ENCODE data around the gene PLPP4. TPM values are rescaled to one million over a fixed set of nuclear protein-coding genes. Genes with fewer than 3 reads are reported as not detected.

PLPP4 gene
- polyA plus RNA-seq, 1 donor from 2014 or later = 4.4 TPM

DNA sequence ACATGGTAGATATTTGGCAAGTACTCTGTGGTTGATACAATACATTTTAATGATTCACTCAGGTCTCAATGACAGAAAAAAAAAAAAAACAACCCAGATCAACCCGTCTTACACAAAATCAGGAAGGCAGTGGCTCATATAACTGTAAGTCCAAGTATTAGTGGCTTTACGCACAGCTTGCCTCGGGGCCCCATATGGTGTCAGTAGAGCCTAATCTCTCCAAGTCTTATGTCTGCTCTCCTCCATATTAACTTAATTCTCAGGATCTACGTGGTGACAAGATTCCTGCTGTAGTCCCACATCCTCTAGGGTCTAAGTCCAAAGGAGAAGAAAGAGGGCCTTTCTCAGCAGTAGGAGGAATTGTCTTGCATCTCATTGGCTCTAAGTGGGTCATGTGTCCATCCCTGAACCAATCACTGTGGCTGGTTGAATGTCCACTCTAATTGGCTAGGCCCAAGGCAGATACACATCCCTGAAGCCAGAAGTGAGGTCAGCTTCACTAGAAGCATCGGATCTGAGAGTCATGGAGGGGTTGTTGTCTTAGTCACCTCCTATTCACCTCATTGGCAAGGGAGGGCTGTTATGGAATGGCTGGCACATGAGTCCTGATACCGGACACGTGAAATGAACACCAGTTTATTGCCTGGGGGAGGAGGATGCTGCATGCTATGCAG, 20.5 kb upstream of the PLPP4 start:
- no peaks in the 10 kb centered on the region for H3K9me2 ChIP-seq (ENCODE audit: insufficient read depth, low read length)
- H3K36me3 ChIP-seq (ENCODE audit: insufficient read depth, low read length) = no peaks in the 10 kb centered on the region
- no peak overlapping the region for H2AFZ ChIP-seq (ENCODE audit: low read depth, low read length)
- no peaks in the 10 kb centered on the region for H3K27me3 ChIP-seq (ENCODE audit: insufficient read depth, low read depth, low read length)
- H3F3A ChIP-seq (ENCODE audit: insufficient read depth, low read length, poor library complexity, severe bottlenecking) = no peaks in the 10 kb centered on the region
- H3K4me2 ChIP-seq (ENCODE audit: low read length) = no peak overlapping the region
- H3K4me3 ChIP-seq (ENCODE audit: low read length) = no peak overlapping the region
- TF ChIP-seq, protein P1, sequence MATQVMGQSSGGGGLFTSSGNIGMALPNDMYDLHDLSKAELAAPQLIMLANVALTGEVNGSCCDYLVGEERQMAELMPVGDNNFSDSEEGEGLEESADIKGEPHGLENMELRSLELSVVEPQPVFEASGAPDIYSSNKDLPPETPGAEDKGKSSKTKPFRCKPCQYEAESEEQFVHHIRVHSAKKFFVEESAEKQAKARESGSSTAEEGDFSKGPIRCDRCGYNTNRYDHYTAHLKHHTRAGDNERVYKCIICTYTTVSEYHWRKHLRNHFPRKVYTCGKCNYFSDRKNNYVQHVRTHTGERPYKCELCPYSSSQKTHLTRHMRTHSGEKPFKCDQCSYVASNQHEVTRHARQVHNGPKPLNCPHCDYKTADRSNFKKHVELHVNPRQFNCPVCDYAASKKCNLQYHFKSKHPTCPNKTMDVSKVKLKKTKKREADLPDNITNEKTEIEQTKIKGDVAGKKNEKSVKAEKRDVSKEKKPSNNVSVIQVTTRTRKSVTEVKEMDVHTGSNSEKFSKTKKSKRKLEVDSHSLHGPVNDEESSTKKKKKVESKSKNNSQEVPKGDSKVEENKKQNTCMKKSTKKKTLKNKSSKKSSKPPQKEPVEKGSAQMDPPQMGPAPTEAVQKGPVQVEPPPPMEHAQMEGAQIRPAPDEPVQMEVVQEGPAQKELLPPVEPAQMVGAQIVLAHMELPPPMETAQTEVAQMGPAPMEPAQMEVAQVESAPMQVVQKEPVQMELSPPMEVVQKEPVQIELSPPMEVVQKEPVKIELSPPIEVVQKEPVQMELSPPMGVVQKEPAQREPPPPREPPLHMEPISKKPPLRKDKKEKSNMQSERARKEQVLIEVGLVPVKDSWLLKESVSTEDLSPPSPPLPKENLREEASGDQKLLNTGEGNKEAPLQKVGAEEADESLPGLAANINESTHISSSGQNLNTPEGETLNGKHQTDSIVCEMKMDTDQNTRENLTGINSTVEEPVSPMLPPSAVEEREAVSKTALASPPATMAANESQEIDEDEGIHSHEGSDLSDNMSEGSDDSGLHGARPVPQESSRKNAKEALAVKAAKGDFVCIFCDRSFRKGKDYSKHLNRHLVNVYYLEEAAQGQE (IDR thresholded peaks at IDR 0.05; ENCODE audit: borderline replicate concordance) = no peak
- TF ChIP-seq, protein P2, sequence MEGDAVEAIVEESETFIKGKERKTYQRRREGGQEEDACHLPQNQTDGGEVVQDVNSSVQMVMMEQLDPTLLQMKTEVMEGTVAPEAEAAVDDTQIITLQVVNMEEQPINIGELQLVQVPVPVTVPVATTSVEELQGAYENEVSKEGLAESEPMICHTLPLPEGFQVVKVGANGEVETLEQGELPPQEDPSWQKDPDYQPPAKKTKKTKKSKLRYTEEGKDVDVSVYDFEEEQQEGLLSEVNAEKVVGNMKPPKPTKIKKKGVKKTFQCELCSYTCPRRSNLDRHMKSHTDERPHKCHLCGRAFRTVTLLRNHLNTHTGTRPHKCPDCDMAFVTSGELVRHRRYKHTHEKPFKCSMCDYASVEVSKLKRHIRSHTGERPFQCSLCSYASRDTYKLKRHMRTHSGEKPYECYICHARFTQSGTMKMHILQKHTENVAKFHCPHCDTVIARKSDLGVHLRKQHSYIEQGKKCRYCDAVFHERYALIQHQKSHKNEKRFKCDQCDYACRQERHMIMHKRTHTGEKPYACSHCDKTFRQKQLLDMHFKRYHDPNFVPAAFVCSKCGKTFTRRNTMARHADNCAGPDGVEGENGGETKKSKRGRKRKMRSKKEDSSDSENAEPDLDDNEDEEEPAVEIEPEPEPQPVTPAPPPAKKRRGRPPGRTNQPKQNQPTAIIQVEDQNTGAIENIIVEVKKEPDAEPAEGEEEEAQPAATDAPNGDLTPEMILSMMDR (IDR thresholded peaks at IDR 0.05; ENCODE audit: poor library complexity, severe bottlenecking) = no peak
- TF ChIP-seq POLR2AphosphoS5 (IDR thresholded peaks at IDR 0.05) = no peak
- no peak for TF ChIP-seq SMC3 (conservative IDR thresholded peaks at IDR 0.05; ENCODE audit: poor library complexity)
- no peak for TF ChIP-seq EP300 (conservative IDR thresholded peaks at IDR 0.05; ENCODE audit: poor library complexity, severe bottlenecking)
- no peak for TF ChIP-seq RAD21 (conservative IDR thresholded peaks at IDR 0.05)
- no peak for TF ChIP-seq EZH2 (IDR thresholded peaks at IDR 0.05; ENCODE audit: borderline replicate concordance, insufficient read depth, low read length, poor library complexity, severe bottlenecking)
- no peak for TF ChIP-seq TAF1 (IDR thresholded peaks at IDR 0.05; ENCODE audit: low read depth)
- no peak for TF ChIP-seq MXI1 (conservative IDR thresholded peaks at IDR 0.05; ENCODE audit: poor library complexity, severe bottlenecking)
- no peak overlapping the region for H3K9ac ChIP-seq (ENCODE audit: low read length)
- H4K20me1 ChIP-seq (ENCODE audit: insufficient read depth) = no peaks in the 10 kb centered on the region
- H3K27ac ChIP-seq (ENCODE audit: low read length) = no peak overlapping the region
- H3K9me3 ChIP-seq (ENCODE audit: low read length) = no peaks in the 10 kb centered on the region
- no peaks in the 10 kb centered on the region for H3K79me2 ChIP-seq (replicated peaks; ENCODE audit: insufficient read depth, low read length)

DNA sequence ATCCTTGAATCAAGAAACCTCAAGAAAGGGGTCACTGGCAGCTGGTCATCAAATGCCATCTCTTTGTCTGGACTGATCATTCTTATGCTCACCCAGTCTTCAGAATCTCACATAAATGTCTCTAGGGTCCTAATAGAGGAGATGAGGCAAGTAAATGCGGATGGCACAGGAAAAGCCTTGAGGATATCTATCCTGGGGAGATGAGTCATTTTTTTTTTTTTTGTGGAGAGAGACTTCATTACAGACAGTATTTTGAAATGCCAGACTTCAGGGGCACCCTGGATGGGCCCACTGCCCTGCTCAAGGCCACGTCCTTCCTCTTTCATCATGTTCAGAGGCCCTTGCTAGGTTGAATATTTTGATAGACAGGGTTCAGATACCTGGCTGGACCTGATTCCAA, 19.5 kb upstream of the PLPP4 start:
- TF ChIP-seq, protein P2 (IDR thresholded peaks at IDR 0.05; ENCODE audit: poor library complexity, severe bottlenecking) = no peak
- TF ChIP-seq RAD21 (conservative IDR thresholded peaks at IDR 0.05) (no peak), EP300 (conservative IDR thresholded peaks at IDR 0.05; ENCODE audit: poor library complexity, severe bottlenecking) (no peak), MXI1 (conservative IDR thresholded peaks at IDR 0.05; ENCODE audit: poor library complexity, severe bottlenecking) (no peak), POLR2AphosphoS5 (IDR thresholded peaks at IDR 0.05) (no peak), EZH2 (IDR thresholded peaks at IDR 0.05; ENCODE audit: borderline replicate concordance, insufficient read depth, low read length, poor library complexity, severe bottlenecking) (no peak), SMC3 (conservative IDR thresholded peaks at IDR 0.05; ENCODE audit: poor library complexity) (no peak), TAF1 (IDR thresholded peaks at IDR 0.05; ENCODE audit: low read depth) (no peak)
- TF ChIP-seq, protein P1 (IDR thresholded peaks at IDR 0.05; ENCODE audit: borderline replicate concordance) = no peak
- no peaks in the 10 kb centered on the region for H3K79me2 ChIP-seq (replicated peaks; ENCODE audit: insufficient read depth, low read length)
- H3K9ac ChIP-seq (ENCODE audit: low read length) = no peak overlapping the region
- no peaks in the 10 kb centered on the region for H3K36me3 ChIP-seq (ENCODE audit: insufficient read depth, low read length)
- H3K27me3 ChIP-seq (ENCODE audit: insufficient read depth, low read depth, low read length) = no peaks in the 10 kb centered on the region
- no peak overlapping the region for H2AFZ ChIP-seq (ENCODE audit: low read depth, low read length)
- no peaks in the 10 kb centered on the region for H3K9me2 ChIP-seq (ENCODE audit: insufficient read depth, low read length)
- no peak overlapping the region for H3K4me2 ChIP-seq (ENCODE audit: low read length)
- H3F3A ChIP-seq (ENCODE audit: insufficient read depth, low read length, poor library complexity, severe bottlenecking) = no peaks in the 10 kb centered on the region
- no peaks in the 10 kb centered on the region for H3K9me3 ChIP-seq (ENCODE audit: low read length)
- no peak overlapping the region for H3K27ac ChIP-seq (ENCODE audit: low read length)
- no peaks in the 10 kb centered on the region for H4K20me1 ChIP-seq (ENCODE audit: insufficient read depth)
- H3K4me3 ChIP-seq (ENCODE audit: low read length) = no peak overlapping the region

Data from neural cell (in vitro differentiated cells).